AG10803 (cell line): ENCODE measurements around the gene OR4E1.
A peak's percentile ranks its signal among the peaks of the same experiment; 100 is the strongest.

ENCODE experiments used
- DNase-seq: peaks from one replicate; pipeline ENCODE4 v3.0.0; 2010; ENCODE audit warnings: low read depth
- H3K4me3 ChIP-seq: 2 replicates; pipeline ENCODE4 v1.5.1; 2011; ENCODE audit warnings: mild to moderate bottlenecking, low read length, control low read depth
- TF ChIP-seq, protein P1 (sequence below): conservative IDR thresholded peaks from 2 replicates; pipeline ENCODE4 v1.5.1; 2011; ENCODE audit warnings: mild to moderate bottlenecking, low read length, control low read depth, inconsistent platforms

OR4E1 gene

GRCh38 chr14:21673718-21674117 is at the start of gene OR4E1:
OR4E1 (minus strand) TSS chr14:21673818; CDS start chr14:21670935, 2,883 bp downstream.
- no peak for DNase-seq
- H3K4me3 ChIP-seq, result no peak within 1 kb of the TSS
- TF ChIP-seq, protein P1, sequence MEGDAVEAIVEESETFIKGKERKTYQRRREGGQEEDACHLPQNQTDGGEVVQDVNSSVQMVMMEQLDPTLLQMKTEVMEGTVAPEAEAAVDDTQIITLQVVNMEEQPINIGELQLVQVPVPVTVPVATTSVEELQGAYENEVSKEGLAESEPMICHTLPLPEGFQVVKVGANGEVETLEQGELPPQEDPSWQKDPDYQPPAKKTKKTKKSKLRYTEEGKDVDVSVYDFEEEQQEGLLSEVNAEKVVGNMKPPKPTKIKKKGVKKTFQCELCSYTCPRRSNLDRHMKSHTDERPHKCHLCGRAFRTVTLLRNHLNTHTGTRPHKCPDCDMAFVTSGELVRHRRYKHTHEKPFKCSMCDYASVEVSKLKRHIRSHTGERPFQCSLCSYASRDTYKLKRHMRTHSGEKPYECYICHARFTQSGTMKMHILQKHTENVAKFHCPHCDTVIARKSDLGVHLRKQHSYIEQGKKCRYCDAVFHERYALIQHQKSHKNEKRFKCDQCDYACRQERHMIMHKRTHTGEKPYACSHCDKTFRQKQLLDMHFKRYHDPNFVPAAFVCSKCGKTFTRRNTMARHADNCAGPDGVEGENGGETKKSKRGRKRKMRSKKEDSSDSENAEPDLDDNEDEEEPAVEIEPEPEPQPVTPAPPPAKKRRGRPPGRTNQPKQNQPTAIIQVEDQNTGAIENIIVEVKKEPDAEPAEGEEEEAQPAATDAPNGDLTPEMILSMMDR, result no peak

GRCh38 chr14:21721504-21721903 is 47.9 kb upstream of the OR4E1 start:
- TF ChIP-seq, protein P1, result no peak
- H3K4me3 ChIP-seq, result no peak overlapping the region
- DNase-seq, result no peak

DNA sequence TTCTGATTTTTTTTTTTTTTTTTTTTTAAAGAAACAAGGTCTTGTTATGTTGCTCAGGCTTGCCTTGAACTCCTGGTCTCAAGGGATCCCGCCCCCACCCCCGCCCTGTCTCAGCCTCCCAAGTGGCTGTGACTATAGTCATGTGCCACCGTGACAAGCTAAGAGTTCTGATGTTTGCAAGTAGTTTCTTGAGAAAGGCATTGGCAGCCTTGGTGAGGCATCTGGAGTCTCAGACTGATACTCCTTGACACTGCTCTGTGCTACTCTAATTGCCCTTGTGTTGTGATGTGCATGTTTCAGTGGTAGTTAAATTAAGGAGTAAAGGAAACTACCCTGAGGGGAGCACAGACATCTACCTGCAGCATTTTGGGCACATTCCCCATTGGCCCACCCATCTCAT is 46.2 kb upstream of the OR4E1 start:
- TF ChIP-seq, protein P1, result no peak
- DNase-seq, result no peak
- no peak overlapping the region for H3K4me3 ChIP-seq

DNA sequence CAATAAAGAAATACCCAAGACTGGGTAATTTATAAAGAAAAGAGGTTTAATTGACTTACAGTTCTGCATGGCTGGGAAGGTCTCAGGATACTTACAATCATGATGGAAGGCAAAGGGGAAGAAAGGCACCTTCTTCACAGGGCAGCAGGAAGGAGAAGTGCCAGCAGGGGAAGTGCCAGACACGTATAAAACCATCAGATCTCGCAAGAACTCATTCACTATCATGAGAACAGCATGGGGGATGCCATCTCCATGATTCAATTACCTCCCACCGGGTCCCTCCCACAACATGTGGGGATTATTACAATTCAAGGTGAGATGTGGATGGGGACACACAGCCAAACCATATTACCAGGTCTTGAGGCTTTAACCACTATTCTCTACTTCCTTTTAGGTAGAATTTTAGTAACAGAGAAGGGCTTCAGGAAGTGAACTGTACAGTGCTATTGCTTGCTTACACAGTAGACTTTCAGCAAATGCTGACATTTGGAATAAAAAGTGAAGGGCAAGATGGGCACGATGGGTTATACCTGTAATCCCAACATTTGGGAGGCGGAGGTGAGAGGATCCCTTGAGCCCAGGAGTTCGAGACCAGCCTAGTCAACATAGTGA is 40.8 kb upstream of the OR4E1 start:
- H3K4me3 ChIP-seq, result no peak overlapping the region
- DNase-seq, result no peak
- TF ChIP-seq, protein P1, result no peak

DNA sequence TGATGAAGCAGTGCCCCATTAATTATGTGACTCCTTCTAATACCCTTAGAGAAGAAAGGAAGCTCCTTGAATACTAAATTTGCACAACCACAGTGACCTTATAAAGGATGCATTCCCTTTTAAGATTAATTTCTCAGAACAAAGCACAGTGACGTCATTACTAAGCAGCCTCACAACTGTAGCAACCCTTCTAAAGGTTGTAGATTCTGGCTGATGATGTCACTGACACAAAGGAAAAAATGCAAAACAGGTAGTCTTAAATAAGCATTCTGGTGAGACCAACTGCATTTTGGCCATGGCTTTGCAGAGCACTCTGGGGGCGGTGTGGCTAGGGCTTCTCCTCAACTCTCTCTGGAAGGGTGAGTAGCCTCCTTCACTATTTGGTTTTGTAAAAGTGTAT is 38.4 kb upstream of the OR4E1 start:
- no peak overlapping the region for H3K4me3 ChIP-seq
- DNase-seq, result no peak
- TF ChIP-seq, protein P1, result no peak

- TF ChIP-seq, protein P1, result peak; percentile 74
- peak; percentile 40 for DNase-seq
- H3K4me3 ChIP-seq, result no peak overlapping the region
Measured at GRCh38 chr14:21711360-21711961, 37.8 kb upstream of the OR4E1 start.

GRCh38 chr14:21704338-21704737 is 30.7 kb upstream of the OR4E1 start:
- TF ChIP-seq, protein P1, result no peak
- H3K4me3 ChIP-seq, result no peak overlapping the region
- no peak for DNase-seq
